K562 (cell line): ENCODE results near the gene PHF21A. TPM values are rescaled to one million over a fixed set of nuclear protein-coding genes. Genes with fewer than 3 reads are reported as not detected.

ENCODE experiments used
- AFF1 ChIP-seq, 2 experiments: fragments of 450-650 bp; IDR thresholded peaks; 2 replicates each; pipeline ENCODE4 v1.6.1; 2018; ENCODE audit warnings: mild to moderate bottlenecking in 2 of 2, low read depth in 1 of 2; ENCODE audit not compliant: partially characterized antibody in 2 of 2
- ARID1B ChIP-seq: fragments of 450-650 bp; IDR thresholded peaks from 2 replicates; pipeline ENCODE4 v1.6.1; 2016; ENCODE audit warnings: antibody characterized with exemption, mild to moderate bottlenecking, inconsistent platforms
- ASH1L ChIP-seq: fragments of 450-650 bp; IDR thresholded peaks from 2 replicates; pipeline ENCODE4 v1.6.1; 2018; ENCODE audit warnings: borderline replicate concordance, mild to moderate bottlenecking, low read depth; ENCODE audit not compliant: partially characterized antibody
- BHLHE40 ChIP-seq: IDR thresholded peaks from 2 replicates; pipeline ENCODE4 v1.6.1; 2011; ENCODE audit warnings: low read length, improper control_type of control experiment
- CREB1 ChIP-seq, 2 experiments: sonication (generic) in 1 of 2; formaldehyde crosslinking in 1 of 2; IDR thresholded peaks; 2 replicates each; pipeline versions ENCODE4 v1.6.1 to v1.8.0; 2012 to 2022; ENCODE audit warnings: inconsistent platforms in 1 of 2, mild to moderate bottlenecking in 1 of 2, missing genetic modification reagents in 1 of 2, moderate library complexity in 1 of 2
- DNMT1 ChIP-seq: fragments of 450-650 bp; IDR thresholded peaks from 2 replicates; pipeline ENCODE4 v1.6.1; 2016; ENCODE audit warnings: antibody characterized with exemption, mild to moderate bottlenecking
- DPF2 ChIP-seq: fragments of 450-650 bp; IDR thresholded peaks from 2 replicates; pipeline ENCODE4 v1.6.1; 2016
- MEIS2 ChIP-seq: fragments of 450-650 bp; IDR thresholded peaks from 2 replicates; pipeline ENCODE4 v1.6.1; 2014; ENCODE audit warnings: mild to moderate bottlenecking; ENCODE audit not compliant: partially characterized antibody
- MYC ChIP-seq, 2 experiments: fragments of 250-450 bp in 1 of 2; sonication (Bioruptor Pico) in 1 of 2; IDR thresholded peaks; 2 replicates each; pipeline versions ENCODE4 v1.5.1 to v1.6.1; 2012 to 2021; ENCODE audit warnings: low read depth in 2 of 2, borderline replicate concordance in 1 of 2, improper control_type of control experiment in 1 of 2, low read length in 1 of 2, mild to moderate bottlenecking in 1 of 2, moderate library complexity in 1 of 2
- NCOR1 ChIP-seq: fragments of 450-650 bp; IDR thresholded peaks from 2 replicates; pipeline ENCODE4 v1.6.1; 2016; ENCODE audit warnings: mild to moderate bottlenecking, moderate library complexity
- NEUROD1 ChIP-seq: fragments of 150-350 bp; IDR thresholded peaks from 2 replicates; pipeline ENCODE4 v1.6.1; 2014; ENCODE audit warnings: borderline replicate concordance, low read length, low read depth; ENCODE audit not compliant: partially characterized antibody
- PHB2 ChIP-seq: fragments of 450-650 bp; IDR thresholded peaks from 2 replicates; pipeline ENCODE4 v1.6.1; 2017; ENCODE audit warnings: low read depth
- PYGO2 ChIP-seq: fragments of 450-650 bp; IDR thresholded peaks from 2 replicates; pipeline ENCODE4 v1.6.1; 2016; ENCODE audit warnings: mild to moderate bottlenecking, missing genetic modification characterization, moderate library complexity, missing compliant biosample characterization
- SMARCA4 ChIP-seq: fragments of 450-650 bp; IDR thresholded peaks from 2 replicates; pipeline ENCODE4 v1.6.1; 2016
- TBP ChIP-seq: optimal IDR thresholded peaks from 2 replicates; pipeline ENCODE3; 2011; ENCODE audit warnings: low read depth, low read length, improper control_type of control experiment
- ZEB2 ChIP-seq: fragments of 450-650 bp; IDR thresholded peaks from 2 replicates; pipeline ENCODE4 v1.6.1; 2016
- polyA plus RNA-seq, 8 experiments: library from polyadenylated mRNA; depleted of rRNA in 4 of 8; stranded (reverse) in 5 of 8; unstranded in 3 of 8; fragments of >200 nt; fragmentation: Nextera tagmentation in 2 of 8; fragmentation: Illumina TruSeq in 1 of 8; extraction: Ambion mirVana in 2 of 8; extraction: Trizol in 1 of 8; gene quantifications; 2 replicates each; pipeline versions ENCODE4 v1.2.1 to v1.2.3, GENCODE V29; 2011 to 2014; ENCODE audit warnings: inconsistent platforms in 1 of 8, missing spikeins in 1 of 8
- total RNA-seq, 7 experiments: library from RNA; depleted of rRNA in 6 of 7; stranded (reverse); fragments of >200 nt in 6 of 7; fragmentation: Illumina TruSeq in 2 of 7; extraction: Trizol in 2 of 7; gene quantifications; 2 replicates each; pipeline versions ENCODE4 v1.2.1 to v1.2.3, GENCODE V29; 2011 to 2021; ENCODE audit warnings: low replicate concordance in 1 of 7
- TF ChIP-seq, protein P1 (sequence below): sonication (generic); IDR thresholded peaks from 2 replicates; pipeline ENCODE4 v1.6.1; 2016
- TF ChIP-seq, protein P2 (sequence below), 2 experiments: fragments of 150-350 bp in 1 of 2; IDR thresholded peaks; 2 replicates each; pipeline ENCODE4 v1.6.1; 2012 to 2016; ENCODE audit warnings: low read depth in 2 of 2, low read length in 2 of 2, mild to moderate bottlenecking in 1 of 2, moderate library complexity in 1 of 2
- TF ChIP-seq, protein P3 (sequence below), 2 experiments: fragments of 450-650 bp in 1 of 2; sonication (generic) in 1 of 2; formaldehyde crosslinking in 1 of 2; IDR thresholded peaks in 1 of 2; conservative IDR thresholded peaks in 1 of 2; 2 replicates each; pipeline versions ENCODE4 v1.6.1 to v1.8.1; 2016 to 2023; ENCODE audit warnings: mild to moderate bottlenecking in 2 of 2, moderate library complexity in 2 of 2, inconsistent platforms in 1 of 2, missing genetic modification reagents in 1 of 2

The PHF21A gene
- total and polyA plus RNA-seq, 9 of the 15 experiments (the other 6 are each of a cell fraction or from before 2014, with no cell fraction given): 1.5 to 32.4 (median 10.7) TPM

- peak; percentile 35 for TF ChIP-seq MEIS2
- peak; percentile 92 for TF ChIP-seq SMARCA4
- TF ChIP-seq, protein P1, sequence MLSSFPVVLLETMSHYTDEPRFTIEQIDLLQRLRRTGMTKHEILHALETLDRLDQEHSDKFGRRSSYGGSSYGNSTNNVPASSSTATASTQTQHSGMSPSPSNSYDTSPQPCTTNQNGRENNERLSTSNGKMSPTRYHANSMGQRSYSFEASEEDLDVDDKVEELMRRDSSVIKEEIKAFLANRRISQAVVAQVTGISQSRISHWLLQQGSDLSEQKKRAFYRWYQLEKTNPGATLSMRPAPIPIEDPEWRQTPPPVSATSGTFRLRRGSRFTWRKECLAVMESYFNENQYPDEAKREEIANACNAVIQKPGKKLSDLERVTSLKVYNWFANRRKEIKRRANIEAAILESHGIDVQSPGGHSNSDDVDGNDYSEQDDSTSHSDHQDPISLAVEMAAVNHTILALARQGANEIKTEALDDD: peak; percentile 89
- TF ChIP-seq AFF1 (IDR thresholded peaks at IDR 0.05; ENCODE audit: low read depth in 1 of 2, partially characterized antibody in 2 of 2): no peak
- TF ChIP-seq, protein P2, sequence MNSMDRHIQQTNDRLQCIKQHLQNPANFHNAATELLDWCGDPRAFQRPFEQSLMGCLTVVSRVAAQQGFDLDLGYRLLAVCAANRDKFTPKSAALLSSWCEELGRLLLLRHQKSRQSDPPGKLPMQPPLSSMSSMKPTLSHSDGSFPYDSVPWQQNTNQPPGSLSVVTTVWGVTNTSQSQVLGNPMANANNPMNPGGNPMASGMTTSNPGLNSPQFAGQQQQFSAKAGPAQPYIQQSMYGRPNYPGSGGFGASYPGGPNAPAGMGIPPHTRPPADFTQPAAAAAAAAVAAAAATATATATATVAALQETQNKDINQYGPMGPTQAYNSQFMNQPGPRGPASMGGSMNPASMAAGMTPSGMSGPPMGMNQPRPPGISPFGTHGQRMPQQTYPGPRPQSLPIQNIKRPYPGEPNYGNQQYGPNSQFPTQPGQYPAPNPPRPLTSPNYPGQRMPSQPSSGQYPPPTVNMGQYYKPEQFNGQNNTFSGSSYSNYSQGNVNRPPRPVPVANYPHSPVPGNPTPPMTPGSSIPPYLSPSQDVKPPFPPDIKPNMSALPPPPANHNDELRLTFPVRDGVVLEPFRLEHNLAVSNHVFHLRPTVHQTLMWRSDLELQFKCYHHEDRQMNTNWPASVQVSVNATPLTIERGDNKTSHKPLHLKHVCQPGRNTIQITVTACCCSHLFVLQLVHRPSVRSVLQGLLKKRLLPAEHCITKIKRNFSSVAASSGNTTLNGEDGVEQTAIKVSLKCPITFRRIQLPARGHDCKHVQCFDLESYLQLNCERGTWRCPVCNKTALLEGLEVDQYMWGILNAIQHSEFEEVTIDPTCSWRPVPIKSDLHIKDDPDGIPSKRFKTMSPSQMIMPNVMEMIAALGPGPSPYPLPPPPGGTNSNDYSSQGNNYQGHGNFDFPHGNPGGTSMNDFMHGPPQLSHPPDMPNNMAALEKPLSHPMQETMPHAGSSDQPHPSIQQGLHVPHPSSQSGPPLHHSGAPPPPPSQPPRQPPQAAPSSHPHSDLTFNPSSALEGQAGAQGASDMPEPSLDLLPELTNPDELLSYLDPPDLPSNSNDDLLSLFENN (IDR thresholded peaks at IDR 0.05; ENCODE audit: low read depth in 2 of 2, low read length in 2 of 2): peak in 1 of 2 experiments; percentile 63; a peak in 1 of 4 replicates
- TF ChIP-seq NCOR1: peak; percentile 77; the same call in 1 of the 2 replicates
- TF ChIP-seq DPF2: peak; percentile 95
- TF ChIP-seq DNMT1: no peak
- TF ChIP-seq, protein P3, sequence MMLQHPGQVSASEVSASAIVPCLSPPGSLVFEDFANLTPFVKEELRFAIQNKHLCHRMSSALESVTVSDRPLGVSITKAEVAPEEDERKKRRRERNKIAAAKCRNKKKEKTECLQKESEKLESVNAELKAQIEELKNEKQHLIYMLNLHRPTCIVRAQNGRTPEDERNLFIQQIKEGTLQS (IDR thresholded peaks at IDR 0.05): peak; percentile 87
- TF ChIP-seq, protein P3 (CRISPR knock-in tag; conservative IDR thresholded peaks at IDR 0.05): peak; percentile 56; the same call in 1 of the 2 replicates
- 0 out of 2 replicates have a peak, but pooled peaks have one; percentile 21 for TF ChIP-seq CREB1 (IDR thresholded peaks at IDR 0.05)
- no peak for TF ChIP-seq CREB1 (CRISPR knock-in tag; IDR thresholded peaks at IDR 0.05)
- TF ChIP-seq ZEB2: peak; percentile 68; the same call in 1 of the 2 replicates
- TF ChIP-seq ASH1L: no peak
- no peak for TF ChIP-seq TBP
- 0 out of 2 replicates have a peak, but pooled peaks have one; percentile 18 for TF ChIP-seq MYC (IDR thresholded peaks at IDR 0.05; ENCODE audit: low read depth, low read length)
- no peak for TF ChIP-seq MYC (CRISPR knock-in tag; IDR thresholded peaks at IDR 0.05; ENCODE audit: borderline replicate concordance, low read depth)
- TF ChIP-seq PYGO2 (tag): no peak
- peak; percentile 62; the same call in 1 of the 2 replicates for TF ChIP-seq PHB2
- peak; percentile 23 for TF ChIP-seq NEUROD1
- peak; percentile 87 for TF ChIP-seq BHLHE40
- peak; percentile 94 for TF ChIP-seq ARID1B
These were observed 46.1 kb downstream of the PHF21A start (continued) for GRCh38 chr11:46075168-46075567.
